ENCODE data around the gene OR10A5. TPM values are rescaled to one million over a fixed set of nuclear protein-coding genes. Genes with fewer than 3 reads are reported as not detected.

Gene OR10A5
- total and polyA plus RNA-seq, 2 of the 8 experiments (the other 6 are each of a cell fraction or from before 2014, with no cell fraction given) = not detected

- no peak for FAIRE-seq
- no peak within 1 kb of the TSS for H2BK20ac ChIP-seq (ENCODE audit: low read length)
- no peaks in the 10 kb centered on the region for H3K79me1 ChIP-seq (ENCODE audit: low read depth, low read length)
- no peak within 1 kb of the TSS for H3K18ac ChIP-seq (ENCODE audit: extremely low read depth, low read length)
- no peak within 1 kb of the TSS for H3K4ac ChIP-seq (replicated peaks; ENCODE audit: insufficient read length, low read depth, low read length)
- ChIA-PET POLR2A (ENCODE audit: partially characterized antibody) (no interaction called here), CTCF (ENCODE audit: partially characterized antibody) (interaction anchor here (0.9 to 1.9 kb wide), 7 partner anchors 8 to 795 kb away, joined by 3 to 5 read pairs (median 4); partner anchors contain the start of gene OR10A4)
- no peak within 1 kb of the TSS for H3K14ac ChIP-seq (ENCODE audit: insufficient read length)
- no peak within 1 kb of the TSS for H3K4me3 ChIP-seq (ENCODE audit: extremely low read depth in 1 of 4, insufficient read depth in 2 of 4, low read depth in 3 of 4, low read length in 4 of 4)
- H3K56ac ChIP-seq (replicated peaks; ENCODE audit: insufficient read length, low read depth, low read length) = no peak within 1 kb of the TSS
- no peak within 1 kb of the TSS for H3K27ac ChIP-seq (ENCODE audit: low read depth, low read length)
- no peak within 1 kb of the TSS for H2AFZ ChIP-seq (ENCODE audit: low read length)
- H4K91ac ChIP-seq (replicated peaks; ENCODE audit: insufficient read length, low read length) = no peak within 1 kb of the TSS
- H3K9ac ChIP-seq (replicated peaks in 1 of 4; ENCODE audit: extremely low read depth in 1 of 4, low read depth in 3 of 4, low read length in 3 of 4) = no peak within 1 kb of the TSS
- H2BK5ac ChIP-seq (ENCODE audit: low read depth, low read length) = no peak within 1 kb of the TSS
- no peaks in the 10 kb centered on the region for H4K20me1 ChIP-seq (replicated peaks in 1 of 2; ENCODE audit: control insufficient read depth in 1 of 2, insufficient read depth in 2 of 2, low read length in 2 of 2)
- no peak within 1 kb of the TSS for H4K5ac ChIP-seq (ENCODE audit: insufficient read length, low read depth, low read length)
- H3K4me1 ChIP-seq (replicated peaks in 1 of 4; ENCODE audit: control insufficient read depth in 3 of 4, insufficient read depth in 4 of 4, low read length in 3 of 4) = no peaks in the 10 kb centered on the region
- no peaks in the 10 kb centered on the region for H3K36me3 ChIP-seq (ENCODE audit: control insufficient read depth in 2 of 4, insufficient read depth in 4 of 4, low read length in 3 of 4)
- H3K27me3 ChIP-seq (replicated peaks in 1 of 4; ENCODE audit: control insufficient read depth in 3 of 4, extremely low read depth in 1 of 4, insufficient read depth in 3 of 4, low read length in 3 of 4) = no peaks in the 10 kb centered on the region
- no peak within 1 kb of the TSS for H2AK5ac ChIP-seq (ENCODE audit: low read depth, low read length)
- H2BK15ac ChIP-seq (ENCODE audit: low read length) = no peak within 1 kb of the TSS
- no peak for DNase-seq (ENCODE audit: low read depth in 1 of 2, low spot score in 2 of 2)
- no peaks in the 10 kb centered on the region for H3K79me2 ChIP-seq (ENCODE audit: control insufficient read depth in 1 of 2, insufficient read depth in 2 of 2, low read length in 2 of 2)
- H2BK120ac ChIP-seq (replicated peaks; ENCODE audit: low read depth, low read length) = no peak within 1 kb of the TSS
- no peaks in the 10 kb centered on the region for H3K23me2 ChIP-seq (ENCODE audit: low read depth, low read length)
- H3K4me2 ChIP-seq (ENCODE audit: insufficient read depth in 1 of 2, low read depth in 2 of 2, low read length in 2 of 2) = no peak within 1 kb of the TSS
- no peak within 1 kb of the TSS for H4K8ac ChIP-seq (ENCODE audit: extremely low read depth, insufficient read depth, low read length)
- H3K23ac ChIP-seq (ENCODE audit: insufficient read length) = no peak within 1 kb of the TSS
- 77% methylated on average over 1 of the region's 1 CpG; no CpG with 5 or more reads in 1 of the 2 experiments for WGBS, 2 experiments (ENCODE audit: extremely low coverage in 1 of 2, insufficient coverage in 1 of 2, insufficient read length in 1 of 2, insufficient replicate concordance in 2 of 2, low coverage in 1 of 2, low lambda C conversion rate in 2 of 2, missing lambda C conversion rate in 1 of 2)
- H2BK12ac ChIP-seq (ENCODE audit: low read depth, low read length) = no peak within 1 kb of the TSS
- no peaks in the 10 kb centered on the region for H3K9me3 ChIP-seq (ENCODE audit: insufficient read depth in 2 of 2, low read depth in 1 of 2, low read length in 1 of 2)
- no peak for TF ChIP-seq RFX5 (IDR thresholded peaks at IDR 0.05; ENCODE audit: borderline replicate concordance, low read depth, low read length)
- TF ChIP-seq KDM4A (IDR thresholded peaks at IDR 0.05; ENCODE audit: low read depth, low read length, severe bottlenecking) = no peak
Observed at GRCh38 chr11:6862961-6863360, 17.5 kb downstream of the OR10A5 start, which contains the start of gene OR10A2. TSS of gene OR10A2 (plus strand) at chr11:6863057. CDS start at chr11:6869755, 6,698 bp downstream.

All from H1 (cell line).